NT2/D1 (cell line): ENCODE results near the gene NBPF6.
"Not testable (repeated sequence)": the region's sequence is repeated elsewhere in the genome, so short reads cannot be mapped to it uniquely, and the experiment has no call there.

ENCODE experiments used
- YY1 ChIP-seq: IDR thresholded peaks from 2 replicates; pipeline ENCODE4 v1.6.1; 2011; ENCODE audit not compliant: insufficient read length, insufficient read depth
- ZNF274 ChIP-seq: IDR thresholded peaks from 2 replicates; pipeline ENCODE4 v1.6.1; 2011; ENCODE audit warnings: mild to moderate bottlenecking, low read depth, low read length

GRCh38 chr1:108461758-108462157 lies 11.6 kb downstream of the NBPF6 start:
- not testable (repeated sequence) for TF ChIP-seq YY1, ZNF274
